Testis (tissue), 3 donors: Measurements from ENCODE around the gene ERMARD. TPM values are rescaled to one million over a fixed set of nuclear protein-coding genes. Genes with fewer than 3 reads are reported as not detected.

Experiments used
- DNase-seq: peaks from one replicate; pipeline ENCODE4 v3.0.0-alpha.2; 2019
- H3K27ac ChIP-seq, 2 donors: fragments of 200-600 bp; sonication (generic); one replicate each; pipeline ENCODE4 v1.5.1; 2019
- H3K27me3 ChIP-seq: fragments of 200-600 bp; sonication (generic); one replicate; pipeline ENCODE4 v1.5.1; 2019
- H3K36me3 ChIP-seq: fragments of 200-600 bp; sonication (generic); one replicate; pipeline ENCODE4 v1.5.1; 2017; ENCODE audit warnings: low read depth; ENCODE audit errors: missing control alignments
- H3K4me1 ChIP-seq: fragments of 200-600 bp; sonication (generic); one replicate; pipeline ENCODE4 v1.5.1; 2019
- H3K4me3 ChIP-seq, 2 donors: fragments of 200-600 bp; sonication (generic); one replicate each; pipeline ENCODE4 v1.5.1; 2017 to 2019
- H3K9me3 ChIP-seq: fragments of 200-600 bp; sonication (generic); one replicate; pipeline ENCODE4 v1.5.1; 2017
- CTCF ChIP-seq, 3 experiments: fragments of 450-650 bp in 2 of 3; fragments of 200-600 bp in 1 of 3; sonication (generic) in 1 of 3; IDR thresholded peaks; one replicate each; pipeline ENCODE4 v1.5.1; 2016 to 2019; ENCODE audit warnings: antibody characterized with exemption in 3 of 3, mild to moderate bottlenecking in 2 of 3, moderate library complexity in 1 of 3
- POLR2A ChIP-seq: fragments of 450-650 bp; IDR thresholded peaks from one replicate; pipeline ENCODE4 v1.6.1; 2017; ENCODE audit warnings: antibody characterized with exemption, mild to moderate bottlenecking, moderate library complexity
- WGBS, 2 donors: methylation state at CpG; one replicate each; pipeline ENCODE4 v1.1.5; 2018; 5-methylcytosine and 5-hydroxymethylcytosine counted together
- intact Hi-C: fragments of 100-400 bp; cut with DNase I; formaldehyde crosslinking; loops from one replicate; pipeline ENCODE4 v1.15.1; 2023; ENCODE audit warnings: low total_unique reads
- polyA plus RNA-seq: library from polyadenylated mRNA; stranded (reverse); fragments of 350-450 nt; fragmentation: Illumina TruSeq; extraction: RNeasy Lipid Tissue Mini Kit (QIAGEN cat#74804); gene quantifications from one replicate; pipeline ENCODE4 v1.2.3, GENCODE V29; 2014; ENCODE audit warnings: low read depth, low replicate concordance; ENCODE audit not compliant: insufficient read depth
- total RNA-seq, 2 donors: library from RNA; depleted of rRNA; stranded (reverse); fragments of >200 nt; gene quantifications; one replicate each; pipeline ENCODE4 v1.2.3, GENCODE V29; 2016

The ERMARD gene
- total and polyA plus RNA-seq, 3 donors from 2014 or later, result 48.3 to 77.6 (median 56.6) TPM

- WGBS, 2 donors, result 87 to 95% methylated on average over 2 of the region's 2 CpGs
- TF ChIP-seq POLR2A, result no peak
- TF ChIP-seq CTCF (IDR thresholded peaks at IDR 0.05), result no peak
- intact Hi-C loops, result no loop called here
- Histone ChIP-seq H3K27ac (no peak overlapping the region), H3K27me3 (no peaks in the 10 kb centered on the region), H3K4me1 (peaks cover 8% of the 10 kb centered on the region), H3K9me3 (no peaks in the 10 kb centered on the region), H3K4me3 (no peak overlapping the region), H3K36me3 (no peaks in the 10 kb centered on the region)
- DNase-seq, result no peak
Measured at GRCh38 chr6:169707772-169708171, 43.6 kb upstream of the ERMARD start.

GRCh38 chr6:169709293-169709692 lies 42.1 kb upstream of the ERMARD start:
- no peaks in the 10 kb centered on the region for H3K9me3 ChIP-seq
- no peak overlapping the region for H3K4me3 ChIP-seq
- H3K36me3 ChIP-seq, result no peaks in the 10 kb centered on the region
- no peak for DNase-seq
- no peaks in the 10 kb centered on the region for H3K27me3 ChIP-seq
- H3K27ac ChIP-seq, result no peak overlapping the region
- H3K4me1 ChIP-seq, result no peaks in the 10 kb centered on the region
- TF ChIP-seq POLR2A (no peak), CTCF (IDR thresholded peaks at IDR 0.05) (no peak)
- intact Hi-C loops, result no loop called here

- Histone ChIP-seq H3K4me1 (no peaks in the 10 kb centered on the region), H3K27me3 (no peaks in the 10 kb centered on the region), H3K27ac (no peak overlapping the region), H3K4me3 (no peak overlapping the region), H3K36me3 (no peaks in the 10 kb centered on the region), H3K9me3 (no peaks in the 10 kb centered on the region)
- WGBS, 2 donors, result 62 to 78% methylated on average over 3 of the region's 3 CpGs
- TF ChIP-seq CTCF (IDR thresholded peaks at IDR 0.05) (no peak), POLR2A (no peak)
- intact Hi-C loops, result no loop called here
- DNase-seq, result no peak
Measured at GRCh38 chr6:169710009-169710408, 41.4 kb upstream of the ERMARD start.

GRCh38 chr6:169714178-169714577 lies 37.2 kb upstream of the ERMARD start:
- no peaks in the 10 kb centered on the region for H3K4me1 ChIP-seq
- H3K27ac ChIP-seq, result no peak overlapping the region
- no peaks in the 10 kb centered on the region for H3K36me3 ChIP-seq
- WGBS, 2 donors, result 89 to 100% methylated on average over 2 of the region's 2 CpGs
- TF ChIP-seq POLR2A (no peak), CTCF (IDR thresholded peaks at IDR 0.05) (no peak)
- H3K4me3 ChIP-seq, result no peak overlapping the region
- intact Hi-C loops, result no loop called here
- no peak for DNase-seq
- no peaks in the 10 kb centered on the region for H3K27me3 ChIP-seq
- H3K9me3 ChIP-seq, result no peaks in the 10 kb centered on the region

- Histone ChIP-seq H3K9me3 (no peaks in the 10 kb centered on the region), H3K36me3 (no peaks in the 10 kb centered on the region), H3K4me1 (no peaks in the 10 kb centered on the region), H3K4me3 (no peak overlapping the region), H3K27me3 (no peaks in the 10 kb centered on the region), H3K27ac (no peak overlapping the region)
- TF ChIP-seq POLR2A, result no peak
- no peak for TF ChIP-seq CTCF (IDR thresholded peaks at IDR 0.05)
- DNase-seq, result no peak
- WGBS, 2 donors, result 93 to 96% methylated on average over 9 of the region's 9 CpGs
- intact Hi-C loops, result no loop called here
Measured at GRCh38 chr6:169714595-169714994, 36.8 kb upstream of the ERMARD start.
